GM21825 (cell line): ENCODE measurements around the gene ABL2.
"Not testable (repeated sequence)": the region's sequence is repeated elsewhere in the genome, so short reads cannot be mapped to it uniquely, and the experiment has no call there.

ENCODE experiments used
- ATAC-seq: cut with Tn5 transposase; IDR thresholded peaks from one replicate; pipeline ENCODE4 v1.9.1; 2021; ENCODE audit warnings: mild to moderate bottlenecking, moderate library complexity; ENCODE audit not compliant: unreplicated experiment

ABL2 gene

DNA sequence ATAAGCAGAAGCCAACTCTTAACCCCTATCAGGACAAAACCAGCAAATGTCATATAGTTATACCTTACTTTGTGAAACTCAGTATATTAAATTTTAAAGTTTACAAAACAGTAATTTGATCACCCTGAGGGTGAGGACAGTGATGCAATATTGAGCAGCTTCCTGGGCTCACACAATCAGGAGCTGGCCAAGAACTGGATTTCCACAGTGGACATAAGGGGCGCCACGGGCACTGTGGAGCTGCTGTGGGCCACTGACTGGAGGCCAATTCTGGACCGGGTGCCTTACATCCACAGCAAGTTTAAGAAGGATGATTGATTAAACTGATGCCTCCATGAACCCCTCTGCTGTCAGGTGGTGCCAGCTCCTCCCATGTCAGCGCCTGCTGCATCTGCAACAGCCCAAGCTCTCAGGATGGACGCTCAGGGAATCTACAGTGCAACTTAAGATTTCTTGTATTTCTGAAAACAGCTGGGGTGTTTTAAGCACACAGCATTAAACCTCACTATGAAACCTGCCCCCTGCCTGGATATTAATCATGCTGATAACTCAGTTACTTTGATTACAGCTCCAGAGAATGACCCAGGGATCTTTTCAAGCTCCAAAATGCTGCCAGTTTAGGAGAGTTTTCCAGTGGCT is 91.7 kb downstream of the ABL2 start:
- ATAC-seq: no peak

DNA sequence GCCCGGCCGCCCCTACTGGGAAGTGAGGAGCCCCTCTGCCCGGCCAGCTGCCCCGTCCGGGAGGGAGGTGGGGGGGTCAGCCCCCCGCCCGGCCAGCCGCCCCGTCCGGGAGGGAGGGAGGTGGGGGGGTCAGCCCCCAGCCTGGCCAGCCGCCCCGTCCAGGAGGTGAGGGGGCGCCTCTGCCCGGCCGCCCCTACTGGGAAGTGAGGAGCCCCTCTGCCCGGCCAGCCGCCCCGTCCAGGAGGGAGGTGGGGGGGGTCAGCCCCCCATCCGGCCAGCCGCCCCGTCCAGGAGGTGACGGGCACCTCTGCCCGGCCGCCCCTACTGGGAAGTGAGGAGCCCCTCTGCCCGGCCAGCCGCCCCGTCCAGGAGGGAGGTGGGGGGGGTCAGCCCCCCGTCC is 93.8 kb downstream of the ABL2 start:
- not testable (repeated sequence) for ATAC-seq

- not testable (repeated sequence) for ATAC-seq
Measured at GRCh38 chr1:179135168-179135567, 94.3 kb downstream of the ABL2 start.

DNA sequence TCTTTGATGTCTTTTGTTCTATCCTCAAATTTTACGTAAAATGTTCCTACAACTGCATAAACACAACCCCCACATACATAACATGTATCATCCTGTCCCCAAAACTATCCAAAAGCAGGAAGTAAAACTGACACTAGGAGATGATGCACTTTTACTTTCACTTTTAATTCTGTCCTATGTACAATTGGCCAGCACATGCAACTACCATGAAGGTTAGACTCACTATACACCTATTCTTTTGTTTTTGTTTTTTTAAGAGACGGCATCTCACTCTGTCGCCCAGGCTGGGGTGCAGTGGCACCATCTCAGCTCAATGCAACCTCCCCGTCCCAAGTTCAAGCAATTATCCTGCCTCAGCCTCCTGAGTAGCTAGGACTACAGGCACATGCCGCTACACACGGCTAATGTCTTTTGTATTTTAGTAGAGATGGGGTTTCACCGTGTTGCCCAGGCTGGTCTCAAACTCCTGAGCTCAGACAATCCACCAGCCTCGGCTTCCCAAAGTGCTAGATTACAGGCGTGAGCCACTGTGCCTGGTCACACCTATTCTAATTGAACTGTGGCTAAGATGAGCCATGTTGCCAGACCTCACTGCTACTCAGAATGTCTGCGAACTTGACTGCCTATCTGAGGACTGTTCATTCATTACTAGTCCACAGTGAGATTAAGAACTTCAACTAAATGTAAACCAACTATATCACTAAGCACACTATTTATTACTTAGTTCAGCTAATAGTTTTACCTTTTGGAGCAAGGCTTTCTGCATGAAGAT is 99.6 kb downstream of the ABL2 start:
- peak; percentile 97 for ATAC-seq

- ATAC-seq: no peak
Measured at GRCh38 chr1:179128520-179128919, 101.0 kb downstream of the ABL2 start.

- no peak for ATAC-seq
Measured at GRCh38 chr1:179127163-179127895, 102.1 kb downstream of the ABL2 start.

- no peak for ATAC-seq
Measured at GRCh38 chr1:179126338-179127060, 103.0 kb downstream of the ABL2 start.

DNA sequence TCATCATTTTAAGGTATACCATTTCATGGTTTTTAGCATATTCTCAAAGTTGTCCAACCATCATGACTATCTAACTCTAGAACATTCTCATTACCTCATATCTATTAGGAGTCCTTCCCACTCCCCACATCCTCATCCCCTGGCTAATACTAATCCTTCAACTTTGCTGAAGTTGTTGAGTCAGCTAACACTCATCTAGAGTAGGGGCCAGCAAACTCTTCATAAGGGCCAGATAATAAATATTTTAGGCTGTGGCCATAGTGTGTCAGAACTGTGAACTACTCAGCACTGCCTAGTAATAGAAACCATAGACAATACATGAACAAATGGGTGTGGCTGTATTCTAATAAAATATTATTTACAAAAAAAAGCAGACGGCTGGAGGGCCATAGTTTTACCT is 104.6 kb downstream of the ABL2 start:
- ATAC-seq: no peak

- ATAC-seq: no peak
Measured at GRCh38 chr1:179121159-179121938, 108.1 kb downstream of the ABL2 start.

DNA sequence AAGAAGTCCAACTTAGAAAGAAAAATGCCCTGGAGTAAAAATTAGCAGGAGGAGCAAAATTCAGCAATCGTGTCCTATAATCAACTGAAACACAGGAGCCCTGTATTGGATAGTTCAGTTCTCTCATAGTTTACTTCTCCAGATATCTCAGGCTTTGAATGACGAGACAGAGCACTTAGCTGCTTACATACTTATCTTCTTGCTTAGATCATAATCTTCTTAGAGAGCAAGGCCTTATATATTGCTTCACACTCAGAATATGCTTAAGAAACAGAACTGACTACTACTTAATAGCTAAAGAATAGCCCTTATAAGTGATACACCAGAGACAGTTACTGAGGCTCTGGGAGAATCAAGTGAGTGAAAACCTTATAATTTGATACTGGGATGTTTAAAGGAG is 108.7 kb downstream of the ABL2 start:
- ATAC-seq: no peak

GRCh38 chr1:179119513-179119912 is 110.0 kb downstream of the ABL2 start:
- no peak for ATAC-seq

GRCh38 chr1:179115181-179115580 is 114.3 kb downstream of the ABL2 start:
- no peak for ATAC-seq

- ATAC-seq: no peak
Measured at GRCh38 chr1:179108644-179109043, 120.8 kb downstream of the ABL2 start.

DNA sequence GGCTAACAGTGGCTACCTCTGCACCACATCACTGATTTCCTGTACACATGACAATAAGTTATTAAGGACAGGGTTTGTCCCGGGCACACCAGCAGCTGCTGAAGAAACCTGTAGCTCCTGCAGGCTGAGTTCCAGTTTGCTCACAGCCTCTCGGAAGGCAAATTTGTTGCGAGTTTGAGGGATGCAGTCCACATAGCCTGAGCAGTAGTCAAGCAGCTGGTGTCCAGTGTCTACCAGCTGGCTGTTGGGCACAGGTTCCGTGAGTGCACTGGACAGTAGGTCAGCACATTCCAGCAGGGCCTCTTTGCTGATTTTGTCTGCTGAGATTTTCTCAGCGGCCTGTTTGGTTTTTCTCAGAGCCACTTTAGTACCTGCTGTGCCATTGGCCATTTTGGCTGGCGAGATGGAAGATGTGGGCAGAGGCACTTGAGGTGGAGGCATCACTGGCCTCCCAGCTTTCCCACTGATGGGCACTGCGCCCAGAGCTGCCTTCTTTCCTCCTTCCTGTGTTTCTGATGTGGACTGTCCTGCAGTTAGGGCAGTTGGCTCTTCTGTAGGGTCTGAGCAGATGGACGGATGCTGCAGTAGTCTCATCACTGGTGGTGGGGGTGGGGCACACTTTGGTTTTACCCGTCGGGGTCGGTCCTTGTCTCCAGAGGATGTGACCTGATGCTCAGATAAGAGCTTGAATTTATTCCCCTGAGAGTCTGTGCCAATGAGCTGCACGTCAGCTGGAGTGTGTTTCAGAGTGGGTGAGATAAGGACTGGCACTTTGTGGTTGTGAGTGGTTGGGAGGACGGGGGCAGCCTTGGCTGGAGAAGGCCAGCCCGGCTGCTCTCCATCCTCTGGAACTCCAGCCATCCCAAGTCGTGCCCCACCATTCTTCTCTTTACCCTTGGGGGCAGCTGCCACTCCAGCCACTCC is 121.5 kb downstream of the ABL2 start:
- no peak for ATAC-seq

- ATAC-seq: no peak
Measured at GRCh38 chr1:179105393-179105792, 124.1 kb downstream of the ABL2 start.

DNA sequence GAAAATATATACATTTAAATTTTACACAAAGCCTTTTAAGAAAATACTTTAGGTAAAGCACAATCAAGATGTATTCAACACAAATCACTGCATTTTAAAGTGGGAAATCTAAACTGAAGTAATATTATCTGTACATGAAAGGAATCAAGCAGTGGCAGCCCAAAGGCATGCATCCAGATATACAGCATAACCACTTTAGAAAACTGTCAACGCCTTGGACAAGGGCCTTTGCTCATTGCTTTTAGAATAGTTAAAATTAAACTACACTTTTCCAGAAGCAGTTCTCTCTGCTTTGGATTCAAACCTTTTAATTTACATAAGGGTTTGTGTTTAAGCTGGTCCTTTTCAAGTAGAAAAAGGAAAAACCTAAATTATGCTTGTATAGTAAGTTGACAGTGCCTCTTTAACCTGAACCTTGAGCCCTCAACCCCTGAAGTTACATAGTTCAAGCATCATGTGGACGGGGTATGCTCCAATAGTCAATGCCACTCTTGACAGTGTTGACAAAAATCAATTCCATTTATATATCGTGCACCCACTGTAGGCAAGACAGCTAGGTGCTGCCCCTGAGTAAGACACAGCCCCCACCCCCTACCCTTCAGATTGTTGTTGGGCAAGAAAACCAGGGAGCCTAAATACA is 124.7 kb downstream of the ABL2 start:
- no peak for ATAC-seq

DNA sequence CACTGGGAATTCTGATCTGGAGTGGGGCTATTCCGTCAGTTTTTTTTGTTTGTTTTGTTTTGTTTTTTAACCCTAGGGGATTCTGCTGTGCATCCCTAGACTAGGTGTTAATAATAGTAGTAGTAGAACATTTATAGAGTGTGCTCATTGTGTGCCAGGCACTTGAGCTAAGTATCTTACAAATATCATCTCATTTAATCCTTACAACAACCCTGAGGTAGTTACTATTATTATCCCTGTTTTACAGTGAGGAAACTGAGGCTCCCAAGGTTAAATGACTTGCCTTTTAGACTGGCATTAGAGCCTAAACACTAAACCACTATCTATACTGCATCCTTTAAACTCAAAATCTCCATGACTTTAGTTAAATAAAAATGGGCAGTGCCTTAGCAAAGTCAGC is 125.5 kb downstream of the ABL2 start:
- no peak for ATAC-seq

DNA sequence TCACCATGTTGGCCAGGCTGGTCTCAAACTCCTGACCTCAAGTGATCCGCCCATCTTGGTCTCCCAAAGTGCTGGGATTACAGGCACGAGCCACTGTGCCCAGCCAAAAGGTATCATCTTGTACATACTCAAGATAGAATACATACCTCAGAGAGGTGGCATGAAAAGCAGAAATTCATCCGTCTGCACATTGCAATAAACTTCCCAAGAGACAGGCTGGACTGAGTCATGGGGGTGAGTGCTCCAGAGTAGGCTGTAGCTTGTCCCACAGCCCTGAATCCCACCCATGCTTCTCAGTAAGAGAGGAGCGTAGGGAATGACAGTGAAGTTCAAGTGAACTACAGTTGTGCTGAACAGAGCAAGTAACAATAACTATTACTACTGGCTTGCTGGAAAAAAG is 127.9 kb downstream of the ABL2 start:
- no peak for ATAC-seq

DNA sequence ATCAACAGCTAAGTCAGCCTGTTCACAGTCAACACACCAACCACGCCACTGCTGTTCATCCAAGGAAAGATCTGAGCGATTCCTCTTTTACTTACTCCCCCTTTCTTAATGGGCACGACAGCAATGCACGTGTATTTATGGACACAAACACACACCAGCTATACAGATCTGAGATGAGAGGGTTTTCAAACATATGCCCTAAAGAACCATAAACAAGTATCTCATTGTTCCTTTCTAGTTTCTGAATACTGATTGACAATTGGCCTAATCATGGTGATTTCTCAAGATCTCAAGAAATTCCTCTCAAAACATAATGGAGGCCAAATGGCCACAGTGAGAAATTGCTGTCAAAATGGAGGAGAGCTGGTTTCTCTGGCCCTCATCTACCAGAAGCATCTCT is 129.6 kb downstream of the ABL2 start:
- ATAC-seq: no peak
